ENCODE data around the gene USP17L13.
"Not testable (repeated sequence)": the region's sequence is repeated elsewhere in the genome, so short reads cannot be mapped to it uniquely, and the experiment has no call there.

GRCh38 chr4:9271719-9272118, 47.0 kb downstream of the USP17L13 start:
- TF ChIP-seq EZH2 (IDR thresholded peaks at IDR 0.05; ENCODE audit: low read length, missing control alignments): not testable (repeated sequence)
- TF ChIP-seq, protein P1, sequence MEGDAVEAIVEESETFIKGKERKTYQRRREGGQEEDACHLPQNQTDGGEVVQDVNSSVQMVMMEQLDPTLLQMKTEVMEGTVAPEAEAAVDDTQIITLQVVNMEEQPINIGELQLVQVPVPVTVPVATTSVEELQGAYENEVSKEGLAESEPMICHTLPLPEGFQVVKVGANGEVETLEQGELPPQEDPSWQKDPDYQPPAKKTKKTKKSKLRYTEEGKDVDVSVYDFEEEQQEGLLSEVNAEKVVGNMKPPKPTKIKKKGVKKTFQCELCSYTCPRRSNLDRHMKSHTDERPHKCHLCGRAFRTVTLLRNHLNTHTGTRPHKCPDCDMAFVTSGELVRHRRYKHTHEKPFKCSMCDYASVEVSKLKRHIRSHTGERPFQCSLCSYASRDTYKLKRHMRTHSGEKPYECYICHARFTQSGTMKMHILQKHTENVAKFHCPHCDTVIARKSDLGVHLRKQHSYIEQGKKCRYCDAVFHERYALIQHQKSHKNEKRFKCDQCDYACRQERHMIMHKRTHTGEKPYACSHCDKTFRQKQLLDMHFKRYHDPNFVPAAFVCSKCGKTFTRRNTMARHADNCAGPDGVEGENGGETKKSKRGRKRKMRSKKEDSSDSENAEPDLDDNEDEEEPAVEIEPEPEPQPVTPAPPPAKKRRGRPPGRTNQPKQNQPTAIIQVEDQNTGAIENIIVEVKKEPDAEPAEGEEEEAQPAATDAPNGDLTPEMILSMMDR (conservative IDR thresholded peaks at IDR 0.05 in 1 of 2, IDR thresholded peaks at IDR 0.05 in 1 of 2; ENCODE audit: low read depth in 1 of 2, low read length in 2 of 2): not testable (repeated sequence)

All from fibroblast of lung (primary cell).